GM21529 (cell line): ENCODE results near the gene TMEM255B.
"Not testable (repeated sequence)": the region's sequence is repeated elsewhere in the genome, so short reads cannot be mapped to it uniquely, and the experiment has no call there.

ENCODE experiments used
- ATAC-seq: cut with Tn5 transposase; IDR thresholded peaks from one replicate; pipeline ENCODE4 v1.9.1; 2021; ENCODE audit not compliant: unreplicated experiment

Gene TMEM255B

DNA sequence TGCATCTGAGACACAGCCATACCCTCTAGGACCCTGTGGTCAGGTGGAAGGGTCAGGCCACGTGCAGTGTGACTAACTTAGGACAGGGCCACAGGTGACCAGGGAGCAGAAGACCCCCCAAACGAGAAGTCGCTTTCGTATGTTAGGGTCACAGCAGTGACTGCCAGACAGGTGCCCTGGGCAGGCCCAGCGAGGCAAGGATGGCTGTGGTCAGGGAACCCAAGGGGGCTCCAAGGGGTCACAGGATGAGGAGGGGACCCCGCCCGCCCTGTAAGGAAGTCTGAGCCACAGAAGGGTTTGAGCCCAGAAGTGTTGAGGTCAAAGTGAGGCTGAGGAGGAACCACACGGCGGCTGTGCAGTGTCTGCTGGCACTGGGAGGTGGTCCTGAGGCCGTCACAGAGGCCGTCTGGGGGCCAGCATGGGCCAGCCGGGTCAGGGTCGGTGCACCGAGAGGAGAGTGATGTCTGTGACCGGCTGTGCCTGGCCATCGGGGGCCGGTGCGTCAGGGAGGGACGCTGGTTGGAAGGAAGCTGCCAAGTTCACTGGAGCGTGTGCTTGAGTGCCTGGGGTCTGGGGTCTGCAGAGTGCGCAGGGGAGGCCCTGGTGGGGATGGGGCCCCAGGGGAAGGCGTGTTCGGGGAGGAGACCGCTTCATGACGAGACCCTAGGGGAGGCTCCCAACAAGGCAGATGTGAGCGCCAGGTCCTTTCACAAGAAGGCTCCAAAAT is 24.8 kb upstream of the TMEM255B start:
- ATAC-seq: no peak

DNA sequence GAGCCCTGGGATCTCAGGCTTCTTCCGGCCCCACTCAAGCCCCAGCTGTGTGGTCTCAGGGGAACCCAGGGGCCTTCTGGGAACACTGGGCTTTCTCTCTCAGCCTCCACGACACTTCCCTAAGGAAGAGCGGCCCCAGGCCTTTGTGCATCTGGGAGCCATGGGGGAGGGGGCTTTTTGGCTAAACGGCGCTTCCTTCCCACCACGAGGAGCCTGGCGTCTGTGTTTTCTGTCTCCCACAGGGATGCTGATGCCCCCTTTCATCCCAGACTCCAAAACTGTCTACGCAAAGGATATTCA is 24.2 kb upstream of the TMEM255B start:
- no peak for ATAC-seq

DNA sequence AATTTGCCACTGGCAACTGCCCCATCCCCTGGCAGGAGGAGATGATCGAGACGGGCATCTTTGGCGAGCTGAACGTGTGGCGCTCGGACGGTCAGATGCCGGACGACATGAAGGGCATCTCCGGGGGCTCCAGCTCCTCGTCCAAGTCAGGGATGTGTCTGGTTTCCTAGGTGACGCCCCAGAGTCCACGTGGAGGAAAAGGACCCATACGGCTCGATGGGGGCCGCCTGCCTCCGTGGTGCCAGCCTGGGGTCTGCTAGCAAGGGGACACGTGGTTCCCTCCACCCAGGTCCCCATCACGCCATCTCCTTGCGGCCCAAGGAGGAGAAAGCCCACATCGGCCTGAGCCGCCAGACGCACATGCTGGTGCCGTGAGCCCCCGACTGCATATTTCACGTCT is 23.8 kb upstream of the TMEM255B start:
- no peak for ATAC-seq

DNA sequence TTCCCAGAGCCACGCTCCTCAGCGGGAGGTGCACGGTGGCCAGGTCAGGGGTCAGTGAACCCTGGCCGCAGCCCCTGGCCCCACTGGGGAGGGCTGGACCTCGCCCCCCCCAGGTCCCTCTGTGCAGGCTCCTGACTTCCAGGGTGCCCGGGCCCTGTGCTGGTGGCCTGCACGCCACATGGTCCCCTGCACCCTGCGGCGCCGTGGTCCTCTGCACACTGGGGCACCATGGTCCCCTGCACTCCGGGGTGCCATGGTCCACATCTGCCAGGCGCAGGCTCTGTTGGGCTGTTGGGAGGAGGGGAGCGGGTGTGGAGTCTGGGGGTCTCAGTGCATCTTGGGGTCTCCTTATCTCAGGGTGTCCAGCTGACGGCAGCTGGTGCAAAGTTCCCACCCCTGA is 23.3 kb upstream of the TMEM255B start:
- ATAC-seq: no peak

DNA sequence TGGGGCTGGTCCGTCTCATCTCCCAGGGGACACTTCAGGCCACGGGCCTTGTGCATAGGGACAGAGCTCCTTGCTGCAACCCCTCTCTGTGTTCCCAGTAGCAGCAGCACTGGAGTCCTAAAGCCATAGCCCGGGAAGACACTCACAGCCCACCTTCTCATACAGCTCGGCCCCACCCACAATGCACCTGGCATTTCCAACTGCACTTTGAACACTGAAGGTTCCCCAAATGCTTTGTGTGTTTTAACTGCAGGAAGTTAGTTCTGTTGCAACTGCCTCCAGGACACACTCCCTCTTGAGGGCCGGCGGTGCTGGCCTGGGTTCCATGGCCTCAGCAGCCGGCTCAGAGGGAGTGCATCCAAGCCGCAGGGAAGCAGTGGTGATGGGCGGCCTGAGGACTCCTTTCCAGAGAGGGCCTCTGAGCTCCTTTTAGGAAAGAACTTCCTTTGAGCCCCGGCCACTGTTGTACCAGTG is 22.7 kb upstream of the TMEM255B start:
- no peak for ATAC-seq

DNA sequence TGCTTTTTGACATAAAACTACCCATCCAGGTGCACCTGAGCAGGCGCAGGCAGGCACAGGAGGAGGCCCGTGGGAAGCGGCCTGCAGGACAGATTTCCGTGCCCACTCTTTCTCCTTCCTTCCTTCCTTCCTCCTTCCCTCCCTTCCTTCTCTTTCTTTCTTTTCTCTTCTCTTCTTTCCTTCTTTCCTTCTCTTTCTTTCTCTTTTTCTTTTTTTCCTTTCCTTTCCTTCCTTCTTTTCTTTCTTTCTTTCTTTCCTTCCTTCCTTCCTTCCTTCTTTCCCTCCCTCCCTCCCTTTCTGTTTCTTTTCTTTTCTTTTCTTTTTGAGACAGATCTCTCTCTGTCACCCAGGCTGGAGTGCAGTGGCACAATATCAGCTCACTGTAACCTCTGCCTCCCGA is 21.2 kb upstream of the TMEM255B start:
- ATAC-seq: no peak

DNA sequence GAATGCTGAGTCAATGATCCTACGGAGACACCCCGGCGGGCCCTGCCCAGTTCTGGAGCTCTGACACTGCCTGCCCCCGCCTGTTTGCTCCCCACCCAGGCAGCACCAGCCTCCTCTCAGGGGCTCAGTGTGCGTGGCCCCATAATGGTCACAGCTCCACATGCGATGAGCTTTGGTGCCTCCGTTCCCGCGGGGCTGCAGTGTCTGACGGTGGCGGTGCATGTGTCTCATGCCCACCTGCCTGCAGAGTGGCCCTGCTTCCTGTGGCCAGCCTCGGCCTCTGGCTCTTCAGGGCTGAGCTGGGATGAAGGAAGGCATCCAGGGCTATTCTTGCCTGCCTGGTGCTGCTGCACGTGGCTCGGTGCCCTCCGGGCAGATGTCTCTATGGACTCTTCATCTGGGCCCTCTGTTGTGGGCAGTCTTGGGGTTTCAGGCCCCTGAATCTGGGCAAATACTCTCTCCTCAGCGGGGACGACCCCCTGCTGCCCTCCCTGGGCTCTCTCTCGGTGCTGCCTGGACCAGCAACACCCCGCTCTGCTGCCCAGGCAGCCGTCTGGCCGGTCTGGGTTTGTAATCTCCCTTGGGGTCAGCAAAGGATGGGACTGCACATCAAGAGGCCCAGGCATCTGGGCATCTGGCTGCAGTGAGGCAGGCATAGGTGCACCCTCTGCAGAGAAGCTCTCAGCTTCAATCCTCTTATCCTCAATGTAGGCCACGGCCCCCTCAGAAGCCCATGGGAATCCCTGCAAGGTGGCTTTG is 19.3 kb upstream of the TMEM255B start:
- no peak for ATAC-seq

DNA sequence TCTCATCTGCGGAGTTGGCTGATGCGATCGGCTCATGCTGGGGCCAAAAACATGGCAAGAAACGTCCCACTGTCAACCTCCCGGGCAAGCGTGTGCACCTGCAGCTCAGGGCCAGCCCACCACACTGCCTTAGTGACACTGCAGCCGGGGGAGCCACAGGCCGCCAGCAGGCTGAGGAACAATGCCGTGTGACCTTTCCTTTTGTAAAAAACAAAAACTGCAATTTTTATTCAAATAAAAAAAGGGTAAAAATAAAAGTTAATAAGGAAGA is 18.8 kb upstream of the TMEM255B start:
- ATAC-seq: no peak

DNA sequence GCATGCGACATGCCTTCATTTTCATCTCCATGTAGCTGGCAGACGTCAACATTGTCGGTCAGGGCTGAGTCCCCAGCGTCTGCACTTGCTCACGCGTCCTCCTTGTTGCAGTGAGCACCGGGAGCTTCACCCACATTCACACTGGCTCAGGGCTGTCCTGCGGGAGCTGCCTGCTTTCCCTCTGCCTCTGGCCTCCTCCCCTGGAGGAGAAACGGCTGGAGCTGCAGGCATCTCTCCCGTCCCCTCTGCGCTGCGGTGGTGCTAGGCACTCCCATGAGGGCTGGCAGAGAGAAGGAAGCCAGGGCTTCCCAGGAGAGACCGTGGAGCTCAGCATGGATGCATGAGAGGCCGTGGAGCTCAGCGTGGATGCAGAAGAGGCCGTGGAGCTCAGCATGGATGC is 18.4 kb upstream of the TMEM255B start:
- no peak for ATAC-seq

DNA sequence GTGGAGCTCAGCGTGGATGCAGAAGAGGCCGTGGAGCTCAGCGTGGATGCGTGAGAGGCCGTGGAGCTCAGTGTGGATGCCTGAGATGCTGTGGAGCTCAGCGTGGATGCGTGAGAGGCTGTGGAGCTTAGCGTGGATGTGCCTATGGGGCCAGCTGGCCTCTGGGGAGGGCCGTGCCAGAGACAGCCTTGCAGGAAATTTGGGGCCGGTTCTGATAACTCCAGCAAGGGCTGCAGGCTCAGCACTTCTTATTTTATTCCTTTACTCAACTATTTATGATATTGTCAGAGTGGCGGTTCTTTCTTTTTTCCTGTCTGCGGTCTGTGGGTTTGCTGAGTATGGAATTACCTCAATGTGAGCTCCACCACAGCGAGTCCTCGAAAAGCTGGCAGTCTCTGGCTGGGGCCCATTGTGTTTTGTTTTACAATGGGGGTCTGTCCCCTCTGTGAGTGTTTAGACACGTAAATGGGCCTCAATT is 17.8 kb upstream of the TMEM255B start:
- ATAC-seq: no peak

DNA sequence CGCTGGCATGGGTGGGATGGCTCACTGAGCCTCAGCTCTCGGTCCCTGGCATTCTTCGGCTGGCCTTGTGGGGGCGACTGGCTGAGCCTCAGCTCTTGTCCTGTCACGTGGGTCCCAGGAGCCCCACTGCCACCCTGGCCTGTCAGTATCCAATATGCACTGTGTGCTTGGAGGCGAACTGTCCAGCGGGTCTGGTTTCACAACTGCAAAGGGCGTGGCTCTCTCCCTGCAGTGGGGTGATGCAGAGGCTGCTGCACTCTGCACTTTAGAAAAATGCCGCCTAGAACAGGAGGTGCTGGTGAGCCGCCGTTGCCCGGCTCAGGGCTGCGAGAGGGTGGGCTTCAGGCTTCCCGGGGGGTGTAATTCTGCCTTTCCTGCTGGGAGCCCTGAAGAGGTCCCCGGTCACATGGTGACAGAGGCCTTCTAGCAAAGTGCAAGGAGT is 17.0 kb upstream of the TMEM255B start:
- no peak for ATAC-seq

DNA sequence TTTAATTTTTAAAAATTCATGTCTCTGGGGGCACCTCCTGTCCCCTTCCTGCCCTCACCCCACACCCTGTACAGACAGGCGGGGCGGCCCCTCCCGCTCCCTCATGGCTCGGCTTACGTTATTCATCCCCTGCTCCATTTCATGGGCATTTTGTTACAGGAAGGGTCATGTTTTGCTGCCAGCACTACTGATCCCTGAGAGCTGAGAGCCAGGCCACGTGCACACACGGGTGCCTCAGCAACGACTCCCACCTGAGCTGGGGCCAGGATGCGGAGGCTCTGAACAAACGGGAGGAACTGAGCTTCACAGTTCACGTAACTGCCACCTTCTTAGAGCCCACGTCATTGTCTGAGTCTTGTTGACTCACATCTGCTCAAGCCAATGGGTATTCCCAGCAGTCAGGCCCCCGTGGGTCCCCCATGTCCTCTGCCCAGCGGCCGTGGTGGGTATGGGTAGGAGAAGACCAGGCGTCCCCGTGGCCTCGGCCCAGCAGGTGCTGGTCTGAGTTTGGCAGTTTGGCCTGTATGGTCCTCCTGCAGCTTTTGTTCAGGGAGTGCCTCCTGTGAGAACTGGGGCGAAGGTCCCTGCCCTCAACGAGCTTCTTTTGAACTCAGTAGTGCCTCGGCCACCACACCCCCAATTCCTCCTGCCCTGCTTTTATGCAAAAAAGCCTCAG is 16.4 kb upstream of the TMEM255B start:
- no peak for ATAC-seq

DNA sequence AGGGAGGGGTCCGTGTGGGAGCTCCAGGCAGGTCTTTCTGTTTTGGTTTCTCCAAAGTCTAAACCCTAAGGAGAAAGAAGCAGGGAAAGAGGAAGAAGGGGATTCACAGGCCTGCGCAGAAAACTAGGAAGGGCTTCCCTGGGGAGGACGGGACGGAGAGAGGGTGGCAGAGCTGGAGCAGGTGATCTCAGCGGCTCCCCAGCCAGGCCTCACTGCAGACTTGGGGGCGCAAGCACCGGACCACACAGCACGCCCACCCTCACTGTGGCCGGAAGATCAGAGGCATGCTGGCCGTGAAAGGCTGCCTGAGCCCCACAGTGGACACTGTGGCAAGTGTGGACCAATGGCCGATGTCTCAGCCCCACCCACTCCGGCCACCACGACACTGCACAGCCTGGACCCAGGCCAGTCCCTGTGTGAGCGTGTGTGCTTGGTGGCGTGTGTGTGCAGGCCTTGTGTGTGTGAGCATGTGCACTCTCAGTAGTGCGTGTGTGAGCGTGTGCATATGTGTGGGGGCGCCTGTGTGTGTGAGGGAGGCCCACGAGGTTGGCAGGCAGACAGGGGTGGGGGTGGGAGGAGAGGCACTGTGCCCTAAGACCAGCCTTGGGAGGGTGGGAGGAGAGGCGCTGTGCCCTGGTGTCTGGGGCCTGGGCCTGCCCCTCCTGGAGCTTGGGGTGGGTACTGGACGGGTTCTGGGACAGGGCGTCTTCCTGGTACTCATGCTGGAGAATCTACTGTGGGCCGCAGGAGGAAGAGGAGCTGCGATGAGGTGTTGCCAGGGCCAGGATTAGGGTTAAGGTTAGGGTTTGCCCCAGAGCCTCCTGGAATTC is 15.4 kb upstream of the TMEM255B start:
- no peak for ATAC-seq

DNA sequence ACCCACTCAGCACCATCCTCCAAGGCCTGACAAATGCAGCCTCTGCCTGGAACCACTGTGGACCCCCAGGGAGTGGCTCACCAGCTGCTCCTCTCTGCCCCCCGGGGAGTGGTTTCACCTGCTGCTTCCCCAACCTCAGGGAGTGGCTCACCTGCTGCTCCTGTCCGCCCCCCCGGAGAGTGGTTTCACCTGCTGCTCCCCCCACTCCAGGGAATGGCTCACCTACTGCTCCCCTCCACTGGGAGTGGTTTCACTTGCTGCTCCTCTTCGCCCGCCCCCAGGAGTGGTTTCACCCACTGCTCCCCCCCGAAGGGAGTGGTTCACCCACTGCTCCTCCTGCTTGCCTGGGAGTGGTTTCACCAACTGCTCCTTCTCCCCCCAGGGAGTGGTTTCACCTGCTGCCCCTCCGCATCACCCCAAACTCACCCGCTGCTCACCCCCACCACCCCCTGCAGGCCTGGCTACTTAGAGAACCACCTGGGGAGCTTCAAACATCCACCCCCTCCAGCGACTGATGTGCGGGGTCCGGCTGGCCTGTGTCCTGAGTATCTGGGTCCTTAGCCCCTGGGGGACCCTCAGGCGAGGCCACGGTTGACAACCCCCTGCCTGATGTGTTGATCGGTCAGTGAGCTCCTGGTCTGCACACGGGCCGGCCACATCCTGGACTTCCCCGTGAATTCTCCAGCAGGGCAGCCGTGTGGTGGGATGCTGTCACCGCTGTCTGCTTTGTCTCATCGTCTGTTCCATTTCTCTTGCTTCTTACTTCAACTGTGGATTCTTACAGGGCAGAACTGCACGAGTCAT is 14.6 kb upstream of the TMEM255B start:
- no peak for ATAC-seq

DNA sequence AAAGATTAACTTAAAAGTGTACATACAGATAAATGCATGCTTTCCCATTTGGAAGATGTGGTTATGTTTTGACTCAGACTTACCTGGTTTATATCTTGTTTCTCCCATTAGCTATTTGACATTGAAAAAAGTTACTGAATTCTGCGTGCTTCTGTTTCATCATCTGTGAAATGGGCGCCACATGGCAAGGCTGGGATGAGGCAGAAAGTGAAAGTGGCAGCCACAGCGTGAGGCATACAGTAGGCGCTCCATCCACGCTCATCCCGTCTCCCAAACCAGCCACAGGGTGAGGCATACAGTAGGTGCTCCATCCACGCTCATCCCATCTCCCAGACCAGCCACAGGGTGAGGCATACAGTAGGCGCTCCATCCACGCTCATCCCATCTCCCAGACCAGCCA is 14.0 kb upstream of the TMEM255B start:
- no peak for ATAC-seq

DNA sequence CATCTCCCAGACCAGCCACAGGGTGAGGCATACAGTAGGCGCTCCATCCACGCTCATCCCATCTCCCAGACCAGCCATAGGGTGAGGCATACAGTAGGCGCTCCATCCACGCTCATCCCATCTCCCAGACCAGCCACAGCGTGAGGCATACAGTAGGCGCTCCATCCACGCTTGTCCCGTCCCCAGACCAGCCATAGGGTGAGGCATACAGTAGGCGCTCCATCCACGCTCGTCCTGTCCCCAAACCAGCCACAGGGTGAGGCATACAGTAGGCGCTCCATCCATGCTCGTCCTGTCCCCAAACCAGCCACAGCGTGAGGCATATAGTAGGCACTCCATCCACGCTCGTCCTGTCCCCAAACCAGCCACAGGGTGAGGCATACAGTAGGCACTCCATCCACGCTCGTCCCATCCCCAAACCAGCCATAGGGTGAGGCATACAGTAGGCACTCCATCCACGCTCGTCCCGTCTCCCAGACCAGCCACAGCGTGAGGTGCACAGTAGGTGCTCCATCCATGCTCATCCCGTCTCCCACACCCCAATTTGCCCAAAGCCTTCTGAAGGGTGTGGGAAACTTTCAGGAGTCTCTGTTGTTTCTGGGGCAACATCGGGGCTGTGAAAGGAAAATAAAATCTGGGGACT is 13.4 kb upstream of the TMEM255B start:
- not testable (repeated sequence) for ATAC-seq

DNA sequence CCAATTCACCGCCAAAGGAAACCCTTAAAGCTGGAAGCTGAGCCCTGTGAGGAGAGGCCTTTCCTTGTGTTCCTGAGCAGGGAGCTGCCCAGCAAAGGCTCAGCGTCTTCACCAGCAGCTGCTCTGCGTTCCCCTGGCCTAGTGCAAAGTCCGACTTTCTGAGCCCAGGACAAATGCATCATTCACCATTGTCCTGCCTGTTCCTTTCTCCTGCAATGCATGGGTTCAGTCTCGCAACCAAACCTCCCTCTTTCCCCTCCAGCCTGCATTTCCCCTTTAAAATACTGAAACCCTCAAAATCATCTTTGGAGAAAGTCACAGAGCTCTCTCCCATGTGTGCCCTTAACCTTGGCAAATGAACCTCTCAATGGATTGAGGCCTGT is 12.9 kb upstream of the TMEM255B start:
- no peak for ATAC-seq

DNA sequence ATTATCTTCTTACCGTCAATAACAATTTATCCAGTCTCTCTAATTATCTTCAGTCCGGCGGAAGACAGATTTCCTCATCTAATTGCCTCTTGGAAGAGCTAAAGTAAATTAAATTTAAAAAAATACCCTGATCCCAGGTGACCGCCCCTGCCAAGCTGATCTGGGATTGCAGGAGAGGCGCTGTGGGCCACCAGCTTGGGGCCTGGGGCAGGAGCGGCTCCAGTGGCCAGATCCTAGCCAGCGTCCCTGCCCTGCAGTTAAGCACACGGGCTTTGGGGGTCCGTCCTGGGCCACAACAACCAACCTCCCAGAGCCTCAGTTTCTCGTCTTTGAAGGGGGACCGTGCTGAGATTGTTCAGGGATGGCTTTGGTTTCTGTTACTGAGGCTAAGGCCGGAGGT is 12.4 kb upstream of the TMEM255B start:
- no peak for ATAC-seq

DNA sequence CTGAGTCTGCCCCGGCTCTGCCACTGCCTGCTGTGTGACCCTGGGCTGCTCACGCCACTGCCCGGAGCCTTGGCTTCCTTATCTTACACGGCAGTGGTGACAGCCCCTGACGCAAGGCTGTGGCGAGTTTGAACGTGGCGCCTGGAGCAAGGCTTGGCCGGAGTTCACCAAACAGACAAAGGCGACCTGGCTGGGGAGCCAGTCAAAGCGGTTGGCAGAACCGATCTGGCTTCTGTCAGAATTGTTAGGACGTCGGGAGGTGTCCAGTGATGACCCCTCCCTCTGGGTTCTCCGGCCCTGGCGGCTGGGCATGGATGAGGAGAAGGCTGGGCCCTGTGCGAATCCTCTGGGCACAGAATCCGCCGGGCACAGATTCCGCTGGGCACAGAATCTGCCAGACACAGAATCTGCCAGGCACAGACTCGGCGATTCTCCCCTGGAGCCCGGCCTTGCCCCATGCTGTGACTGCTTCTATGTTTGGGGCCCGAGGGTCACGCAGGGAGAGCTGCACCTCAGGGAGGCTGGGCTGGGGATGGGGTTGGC is 11.7 kb upstream of the TMEM255B start:
- no peak for ATAC-seq
